Stimulated activated CD8-positive, alpha-beta memory T cell treated with anti-CD3 and anti-CD28 coated beads, Interleukin-15, amount 100 ng/mL, for 24 hours (primary cell): Measurements from ENCODE around the gene NELL2.
"Not testable (repeated sequence)": the region's sequence is repeated elsewhere in the genome, so short reads cannot be mapped to it uniquely, and the experiment has no call there.

Experiments used
- DNase-seq: peaks from one replicate; pipeline ENCODE4 v3.0.0-alpha.2; 2020; ENCODE audit warnings: low read depth

Gene NELL2

DNA sequence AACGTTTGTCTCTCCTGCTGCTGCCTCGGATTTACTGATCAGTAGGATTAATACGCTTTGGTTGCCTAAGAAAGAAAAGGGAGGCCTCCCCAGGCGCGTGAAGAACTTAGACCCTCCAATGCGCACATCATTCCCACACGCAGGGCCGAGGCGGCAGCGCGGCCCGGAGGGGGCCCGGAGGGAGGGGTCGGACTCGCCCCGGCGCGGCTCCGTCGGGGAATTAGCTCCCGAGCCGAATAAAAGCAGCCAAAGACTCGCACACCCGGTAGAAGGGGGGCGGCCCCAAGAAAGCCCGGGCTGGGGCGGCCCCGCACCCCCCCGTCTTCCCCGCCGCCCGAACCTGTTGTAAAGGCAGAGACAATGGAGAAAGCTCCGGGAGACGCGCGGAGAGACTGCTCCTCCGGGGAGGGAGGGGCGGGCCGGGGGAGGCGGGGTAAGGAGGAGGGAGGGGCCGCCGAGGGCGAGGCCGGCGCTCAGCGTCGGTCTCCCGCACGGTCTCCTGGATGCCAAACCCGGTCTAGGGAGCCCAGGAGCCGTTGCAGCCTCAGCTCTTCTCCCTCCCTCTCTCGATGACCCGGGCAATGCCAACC, at the start of gene NELL2:
Gene NELL2, minus strand, starts transcription at position 362 of the 590 bp plus-strand sequence. CDS start 446 bp downstream, outside the sequence.
- peak; percentile 37 for DNase-seq

DNA sequence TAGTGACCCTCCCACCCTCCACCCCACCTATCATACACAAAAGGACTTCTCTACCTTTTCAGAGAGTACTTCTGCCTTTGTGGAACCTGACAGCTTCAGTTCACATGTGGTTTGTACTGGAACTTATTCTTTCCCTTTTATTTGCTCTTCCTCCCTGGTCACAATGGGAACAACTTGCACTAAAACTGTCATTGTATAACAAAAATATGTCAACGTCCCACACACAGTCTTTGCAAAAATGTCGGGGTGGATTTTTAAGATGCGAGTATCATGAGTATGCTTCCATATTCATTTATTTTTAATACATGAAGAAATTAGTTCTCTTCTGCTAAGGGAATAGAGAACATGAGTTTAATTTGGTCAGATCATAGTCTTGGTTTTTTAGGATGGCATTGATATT, 45.6 kb upstream of the NELL2 start:
- DNase-seq: no peak

DNA sequence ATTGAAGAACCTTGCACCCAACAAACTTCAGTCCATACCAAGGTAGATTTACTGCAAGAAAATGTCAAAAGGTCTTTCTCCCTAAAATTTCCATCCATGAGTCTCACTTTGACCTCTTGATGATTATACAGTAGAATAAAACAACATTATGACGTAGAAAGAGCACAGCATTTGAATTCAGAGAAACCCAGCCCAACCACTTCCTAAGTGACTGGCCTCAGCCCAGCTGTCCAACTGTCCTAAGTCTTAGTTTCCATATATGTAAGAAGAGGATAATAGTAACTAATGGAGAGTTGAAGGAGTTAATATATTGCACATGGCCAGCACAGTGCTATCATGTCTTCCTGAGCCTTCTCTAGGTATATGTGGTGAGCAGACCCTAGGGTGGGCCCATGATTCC, 41.0 kb upstream of the NELL2 start:
- no peak for DNase-seq

DNA sequence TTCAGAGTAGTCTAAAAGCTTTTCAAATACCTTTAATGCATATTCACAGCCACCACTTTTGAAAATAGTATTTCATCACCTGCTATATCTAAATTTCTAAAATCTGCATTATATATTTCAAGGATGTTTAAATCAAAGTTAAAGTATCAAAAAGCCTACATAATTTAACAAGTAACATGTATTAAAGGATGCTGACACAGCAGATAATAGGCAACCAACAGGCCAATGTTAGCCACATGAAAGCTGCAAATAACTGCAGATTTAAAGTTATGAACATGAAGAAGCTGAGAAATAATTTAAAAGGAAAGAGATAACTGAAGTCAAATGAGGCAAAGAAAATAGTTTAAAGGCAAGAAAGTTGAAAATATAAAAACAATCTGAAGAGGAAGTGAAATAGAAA, 39.8 kb upstream of the NELL2 start:
- no peak for DNase-seq

DNA sequence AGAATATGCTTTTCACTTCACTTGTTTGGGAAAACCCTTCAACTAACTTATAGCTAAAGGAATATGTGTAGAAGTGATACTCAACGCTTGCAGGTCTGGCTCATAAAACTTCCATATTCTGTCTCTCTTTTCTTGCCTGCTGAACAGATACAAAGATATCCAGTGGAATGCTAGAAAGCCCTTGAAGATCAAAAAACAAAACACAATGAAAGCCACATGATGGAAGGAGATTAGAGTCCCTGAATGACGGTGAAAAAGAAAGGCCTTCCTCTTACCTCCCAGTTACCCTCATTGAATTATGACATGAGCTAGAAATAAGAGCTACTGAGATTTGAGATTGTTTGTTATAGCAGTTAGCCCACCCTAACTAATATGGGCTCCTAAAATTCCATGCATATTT, 28.2 kb upstream of the NELL2 start:
- no peak for DNase-seq

DNA sequence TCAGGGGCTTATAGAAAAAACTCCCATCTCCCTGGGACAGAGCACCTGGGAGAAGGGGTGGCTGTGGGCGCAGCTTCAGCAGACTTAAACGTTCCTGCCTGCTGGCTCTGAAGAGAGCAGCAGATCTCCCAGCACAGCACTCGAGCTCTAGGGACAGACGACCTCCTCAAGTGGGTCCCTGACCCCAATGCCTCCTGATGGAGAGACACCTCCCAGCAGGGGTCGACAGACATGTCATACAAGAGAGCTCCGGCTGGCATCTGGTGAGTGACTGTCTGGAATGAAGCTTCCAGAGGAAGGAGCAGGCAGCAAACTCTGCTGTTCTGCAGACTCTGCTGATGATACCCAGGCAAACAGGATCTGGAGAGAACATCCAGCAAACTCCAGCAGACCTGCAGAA, 22.0 kb upstream of the NELL2 start:
- DNase-seq: not testable (repeated sequence)

DNA sequence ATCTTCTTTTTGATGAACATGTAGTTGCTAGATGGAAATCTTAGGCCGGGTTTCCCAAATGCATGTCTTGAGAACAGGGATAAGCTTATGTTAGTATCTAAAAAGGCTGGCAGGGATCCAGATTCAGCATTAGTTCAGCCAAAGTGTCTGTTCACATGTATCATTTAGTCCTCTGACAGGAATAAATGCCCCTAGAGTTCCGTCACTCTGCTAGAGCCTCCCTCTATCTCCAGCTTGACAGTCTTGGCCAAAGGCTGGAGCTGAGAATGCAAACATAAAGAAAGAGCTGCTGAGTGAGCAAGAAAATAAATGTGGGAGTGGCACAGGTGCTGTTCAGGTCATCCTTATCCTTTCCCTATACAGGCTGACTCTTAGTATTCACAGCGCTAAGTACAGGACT, 13.8 kb upstream of the NELL2 start:
- DNase-seq: no peak

DNA sequence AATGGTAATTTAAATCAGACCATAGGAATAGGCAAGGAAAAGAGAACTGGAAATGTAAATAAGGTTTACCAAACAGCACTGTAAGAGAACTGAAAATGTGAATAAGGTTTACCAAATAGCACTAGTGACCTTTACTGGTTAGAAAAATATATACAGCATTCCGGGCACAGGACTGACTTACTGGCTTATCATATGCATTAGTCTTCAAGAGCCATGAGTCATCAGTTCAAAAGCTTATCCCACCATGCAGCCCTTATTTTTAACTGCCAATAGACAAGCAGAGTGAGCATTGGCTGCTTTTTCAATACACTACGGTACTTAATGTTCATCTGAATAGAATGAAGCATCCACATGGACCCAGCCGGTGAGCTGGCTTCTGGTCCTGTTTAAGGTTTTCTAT, 13.0 kb upstream of the NELL2 start:
- no peak for DNase-seq

DNA sequence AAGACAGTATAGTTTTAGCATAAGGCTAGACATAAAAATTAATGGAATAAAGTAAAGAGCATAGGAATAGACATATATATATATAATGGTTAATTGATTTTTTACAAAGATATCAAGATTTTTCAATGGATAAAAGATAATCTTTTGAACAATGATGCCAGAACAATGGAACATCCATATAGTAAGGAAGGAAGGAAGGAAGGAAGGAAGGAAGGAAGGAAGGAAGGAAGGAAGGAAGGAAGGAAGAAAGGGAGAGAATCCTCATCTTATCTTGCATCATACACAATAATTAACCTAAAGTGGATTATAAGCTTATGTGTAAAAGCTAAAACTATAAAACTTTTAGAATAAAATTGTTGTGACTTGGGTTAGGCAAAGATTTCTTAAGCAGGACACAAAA, 9.8 kb upstream of the NELL2 start:
- no peak for DNase-seq

DNA sequence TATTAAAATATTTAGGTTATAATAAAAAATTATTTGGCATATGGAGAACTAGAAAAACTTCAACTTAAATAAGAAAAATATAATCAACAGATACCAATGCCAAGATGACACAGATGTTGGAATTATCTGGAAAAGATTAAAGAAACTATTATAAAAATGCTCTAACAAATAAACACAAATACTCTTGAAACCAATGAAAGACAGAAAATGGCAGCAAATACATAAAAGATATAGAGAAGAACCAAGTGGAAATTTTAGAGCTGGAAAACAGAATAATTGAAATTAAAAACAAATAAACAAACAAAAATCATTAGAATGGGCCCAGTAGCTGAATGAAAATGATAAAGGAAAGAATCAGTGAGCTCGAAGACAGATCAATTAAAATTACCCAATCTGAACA, 5.1 kb upstream of the NELL2 start:
- DNase-seq: no peak

DNA sequence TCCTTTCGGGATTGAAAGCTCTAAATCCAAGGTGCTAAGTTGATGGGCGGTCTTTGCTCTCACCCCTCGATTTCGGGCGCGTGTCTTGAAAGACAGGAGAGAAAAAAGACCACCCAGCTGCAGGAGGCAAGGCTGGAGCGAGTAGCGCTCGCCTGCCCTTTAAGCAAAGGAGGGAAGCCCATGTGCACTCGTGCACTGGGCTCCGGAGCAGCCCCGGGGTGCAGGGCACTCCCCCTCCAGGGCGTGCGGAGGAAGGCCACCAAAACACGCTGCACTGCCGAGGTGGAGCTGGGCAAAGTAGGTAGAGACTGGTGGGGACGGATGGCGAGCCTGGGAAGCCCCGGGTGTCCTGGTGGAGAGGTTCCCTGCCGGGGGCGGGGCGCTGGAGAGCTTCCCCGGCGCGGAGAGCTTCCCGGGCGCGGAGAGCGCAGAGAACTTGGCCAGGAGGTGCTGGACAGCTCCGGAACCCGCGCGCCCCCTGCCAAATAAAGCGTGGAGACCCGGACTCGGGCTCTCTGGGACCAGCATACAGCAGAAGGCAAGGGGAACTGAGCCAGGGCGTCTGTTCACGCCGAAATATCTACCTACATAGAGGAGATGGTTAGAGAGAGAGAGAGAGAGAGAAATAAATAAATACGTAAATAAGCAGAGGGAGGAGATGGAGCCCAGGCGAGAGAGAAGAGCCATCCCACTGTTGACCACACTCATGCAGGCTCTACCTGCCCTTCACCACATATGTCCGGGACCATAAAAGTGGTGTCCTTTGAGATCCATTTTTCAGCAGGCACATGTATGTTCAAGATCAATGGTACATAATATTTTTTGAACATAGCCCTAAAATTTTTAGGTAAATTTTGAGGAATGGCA, 662 bp upstream of the NELL2 start:
- peak; percentile 3 for DNase-seq

DNA sequence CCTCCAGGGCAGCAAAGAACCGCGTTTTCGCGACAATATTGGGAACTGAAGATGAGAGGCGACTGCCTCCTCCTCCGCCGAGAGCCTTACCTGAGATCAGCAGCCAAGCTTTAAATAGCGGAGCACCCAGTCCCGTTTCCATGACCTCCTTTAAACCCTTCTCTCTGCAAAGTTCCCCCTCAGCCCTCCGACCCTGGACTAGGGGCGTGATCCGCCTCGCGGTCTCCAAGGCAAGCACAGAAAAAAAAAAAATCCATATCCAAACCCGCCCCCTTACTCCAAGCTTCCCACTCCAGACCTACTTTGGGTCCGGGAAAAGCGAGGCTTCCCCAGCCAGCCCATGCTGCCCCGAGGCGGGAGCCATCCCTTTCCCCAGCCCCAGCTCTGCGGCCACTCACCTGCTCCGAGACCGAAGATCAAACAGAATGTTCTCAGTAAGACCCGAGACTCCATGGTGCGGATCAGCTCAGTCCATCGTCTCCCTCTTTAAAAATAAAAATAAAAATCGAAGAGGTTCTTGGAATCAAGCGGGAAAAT, 630 bp downstream of the NELL2 start:
- DNase-seq: no peak

DNA sequence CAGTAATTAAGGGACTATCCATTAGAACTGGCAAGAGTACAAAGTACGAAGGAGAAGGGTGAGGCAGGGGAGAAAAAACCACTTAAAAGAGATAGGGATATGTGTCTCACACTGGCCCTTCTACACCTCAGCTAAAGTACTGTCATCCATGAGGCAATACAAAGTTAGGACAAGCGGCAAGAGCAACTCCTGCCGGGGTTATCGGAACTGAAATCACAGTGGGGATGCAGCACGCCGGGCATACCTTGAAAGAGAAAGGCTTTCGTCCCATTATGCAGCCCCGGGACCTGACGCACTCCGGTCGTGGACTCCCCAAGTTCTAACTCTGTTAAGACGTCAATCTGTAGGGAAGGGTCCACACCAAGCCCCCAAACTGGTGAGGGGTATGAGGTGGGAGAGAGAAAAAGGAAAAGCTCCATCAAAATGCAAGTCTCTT, 1.1 kb downstream of the NELL2 start:
- DNase-seq: no peak

DNA sequence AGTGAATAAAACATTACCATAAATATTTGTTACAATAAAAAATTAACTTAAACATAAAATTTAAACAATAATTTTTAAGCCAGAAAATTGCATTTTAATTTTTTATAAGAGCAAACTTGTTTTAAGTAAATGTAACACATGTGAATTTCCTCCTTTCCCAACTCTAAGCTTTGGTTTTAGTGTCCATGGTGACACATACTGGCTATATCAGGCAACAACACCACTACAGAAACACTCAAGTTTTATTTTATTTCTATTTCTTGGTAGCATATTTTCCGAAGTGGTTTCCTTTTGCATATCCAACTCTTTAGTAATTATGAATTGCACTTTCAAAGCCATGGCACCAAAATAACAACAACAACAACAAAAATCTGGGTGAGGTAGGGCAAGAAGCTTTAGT, 2.2 kb downstream of the NELL2 start:
- no peak for DNase-seq

DNA sequence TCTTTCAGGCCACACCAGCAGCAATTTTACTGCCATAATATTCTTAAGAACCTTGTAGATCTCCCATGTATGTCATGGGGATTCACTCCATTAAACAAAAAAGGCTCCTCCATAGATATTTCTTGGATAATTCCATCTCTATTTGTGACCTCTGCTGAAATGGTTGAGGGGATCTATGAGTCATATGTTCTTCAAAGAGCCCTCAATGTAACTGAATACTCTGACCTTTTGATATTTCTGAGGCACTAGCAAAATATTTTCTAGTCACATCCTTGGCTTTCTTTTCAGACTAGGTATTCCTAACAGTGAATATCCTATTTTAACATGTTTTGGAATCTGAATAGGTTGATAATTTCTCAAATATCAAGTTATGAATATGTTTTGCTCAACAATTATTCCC, 6.6 kb downstream of the NELL2 start:
- no peak for DNase-seq

DNA sequence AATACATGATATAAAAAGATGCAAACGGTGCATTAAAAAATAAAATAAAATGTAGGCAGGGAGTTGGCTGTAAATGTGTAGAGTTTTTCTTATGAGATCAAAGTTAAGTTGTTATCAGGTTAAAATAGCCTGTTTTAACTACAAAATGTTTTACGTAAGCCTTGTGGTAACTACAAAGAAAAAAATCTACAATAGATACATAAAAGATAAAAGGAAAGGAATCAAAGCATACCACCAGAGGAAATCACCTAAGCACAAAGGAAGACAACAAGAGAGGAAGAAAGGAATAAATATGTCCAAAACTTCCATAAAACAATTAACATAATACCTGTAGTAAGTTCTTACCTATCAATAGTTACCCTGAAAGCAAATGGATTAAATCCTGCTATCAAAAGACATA, 12.2 kb downstream of the NELL2 start:
- no peak for DNase-seq

DNA sequence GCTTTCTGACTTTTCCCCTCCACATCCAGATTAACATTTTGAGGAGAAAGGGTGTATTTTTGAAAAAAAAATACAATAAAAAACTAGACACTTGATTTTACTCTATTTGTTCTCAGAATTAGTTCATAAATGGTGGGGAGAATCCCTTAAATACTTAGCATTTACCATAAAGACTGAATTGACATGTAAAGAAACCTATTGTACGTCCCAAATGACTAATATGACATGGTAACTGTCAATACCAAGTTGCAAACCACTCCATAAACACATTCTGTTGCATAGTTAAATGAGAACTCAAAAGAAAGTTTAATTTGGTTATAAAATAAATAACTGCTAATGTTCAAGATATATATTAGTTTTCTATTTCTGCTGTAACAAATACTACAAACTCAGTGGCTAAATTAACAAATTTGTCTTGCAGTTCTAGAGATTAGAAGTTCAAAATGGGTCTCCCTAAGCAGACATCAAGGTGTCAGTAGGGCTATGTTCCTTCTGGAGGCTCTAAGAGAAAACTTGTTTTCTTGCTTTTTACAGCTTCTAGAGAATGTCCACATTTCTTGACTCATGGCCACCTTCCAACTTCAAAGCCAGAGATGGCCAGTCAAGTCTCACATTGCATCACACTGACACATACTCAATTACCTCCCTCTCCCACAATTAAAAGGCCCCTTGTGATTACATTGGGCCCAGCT, 16.0 kb downstream of the NELL2 start:
- DNase-seq: no peak

DNA sequence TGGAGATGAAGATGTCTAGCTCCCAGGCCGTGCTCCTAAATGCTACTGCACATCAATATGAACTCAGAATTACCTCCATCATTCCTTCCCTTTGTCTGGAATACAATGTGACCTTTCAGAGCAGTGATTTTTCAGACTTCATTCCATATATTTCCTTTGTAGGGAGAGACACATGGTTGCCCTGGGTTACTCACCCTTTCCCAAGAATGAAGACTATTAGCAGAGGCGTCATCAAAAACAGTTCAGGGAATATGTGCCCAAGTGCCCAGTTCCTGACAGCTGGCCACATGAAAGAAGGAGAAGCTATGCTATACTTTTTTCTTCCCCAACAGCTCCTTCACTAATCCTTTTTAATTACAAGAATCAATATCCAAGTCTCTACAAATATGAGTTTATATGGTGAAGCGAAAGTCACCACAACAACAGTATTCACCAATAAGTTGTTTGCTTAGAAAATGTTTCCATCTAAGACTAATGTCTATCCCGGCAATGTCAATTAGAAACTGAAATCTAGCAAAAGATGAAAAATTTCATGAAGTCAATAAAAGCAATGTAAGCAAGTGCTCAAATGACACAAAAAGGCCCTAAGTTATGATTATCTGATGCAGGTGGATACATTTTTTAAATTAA, 17.8 kb downstream of the NELL2 start:
- DNase-seq: no peak

DNA sequence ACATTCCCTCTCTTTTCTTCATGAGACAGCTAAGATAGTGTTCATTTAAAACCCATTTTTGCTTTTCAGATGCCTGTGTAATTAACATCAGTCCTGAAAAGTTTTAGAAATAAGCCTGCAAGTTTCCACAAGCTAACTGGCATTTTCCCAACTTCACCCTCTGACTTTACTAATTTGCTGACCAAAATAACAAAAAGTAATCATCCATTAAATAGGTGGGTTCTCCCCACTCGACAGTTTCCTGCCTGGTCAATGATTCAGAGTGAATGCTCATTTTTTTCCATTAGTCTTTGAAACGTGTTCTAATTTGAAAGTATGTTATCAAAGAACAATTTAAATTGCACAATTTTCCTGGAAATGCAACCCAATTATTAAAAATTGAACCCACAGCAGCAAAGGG, 23.6 kb downstream of the NELL2 start:
- no peak for DNase-seq

DNA sequence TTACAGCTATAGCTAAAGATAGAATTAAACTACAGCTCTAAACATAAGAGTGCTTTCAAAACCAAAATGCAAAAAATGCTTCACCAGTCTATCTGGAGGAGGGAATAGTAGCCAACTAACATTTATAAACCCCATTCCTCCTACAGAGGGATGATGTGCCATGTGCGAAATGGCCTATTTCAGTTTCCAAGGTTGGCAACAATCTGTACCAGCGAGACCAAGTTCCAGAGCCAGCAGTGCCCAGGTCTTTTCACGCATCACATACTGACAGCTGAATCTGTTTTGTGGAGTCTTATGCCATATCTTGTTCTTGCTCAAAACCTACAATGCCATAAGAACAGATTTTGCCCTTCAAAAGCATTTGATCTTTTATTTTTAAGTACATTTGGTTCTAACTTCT, 24.5 kb downstream of the NELL2 start:
- no peak for DNase-seq

DNA sequence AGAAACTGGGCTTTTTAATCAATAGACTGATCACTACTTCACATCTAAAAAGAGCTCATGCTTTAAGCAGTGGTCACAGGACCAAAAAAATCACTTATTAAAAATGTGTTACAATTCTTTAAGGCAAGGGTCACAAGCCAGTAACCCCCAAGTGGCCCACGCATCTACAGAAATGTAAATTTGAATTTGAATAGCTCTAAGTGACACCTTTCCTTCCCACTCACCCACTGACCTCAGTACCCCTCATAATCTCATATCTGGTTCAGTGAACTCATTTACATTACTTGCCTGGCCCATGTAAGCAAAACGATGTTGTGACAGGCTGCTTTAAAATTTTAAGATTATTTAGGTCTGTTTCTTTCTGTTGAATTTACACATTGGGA, 27.4 kb downstream of the NELL2 start:
- no peak for DNase-seq

DNA sequence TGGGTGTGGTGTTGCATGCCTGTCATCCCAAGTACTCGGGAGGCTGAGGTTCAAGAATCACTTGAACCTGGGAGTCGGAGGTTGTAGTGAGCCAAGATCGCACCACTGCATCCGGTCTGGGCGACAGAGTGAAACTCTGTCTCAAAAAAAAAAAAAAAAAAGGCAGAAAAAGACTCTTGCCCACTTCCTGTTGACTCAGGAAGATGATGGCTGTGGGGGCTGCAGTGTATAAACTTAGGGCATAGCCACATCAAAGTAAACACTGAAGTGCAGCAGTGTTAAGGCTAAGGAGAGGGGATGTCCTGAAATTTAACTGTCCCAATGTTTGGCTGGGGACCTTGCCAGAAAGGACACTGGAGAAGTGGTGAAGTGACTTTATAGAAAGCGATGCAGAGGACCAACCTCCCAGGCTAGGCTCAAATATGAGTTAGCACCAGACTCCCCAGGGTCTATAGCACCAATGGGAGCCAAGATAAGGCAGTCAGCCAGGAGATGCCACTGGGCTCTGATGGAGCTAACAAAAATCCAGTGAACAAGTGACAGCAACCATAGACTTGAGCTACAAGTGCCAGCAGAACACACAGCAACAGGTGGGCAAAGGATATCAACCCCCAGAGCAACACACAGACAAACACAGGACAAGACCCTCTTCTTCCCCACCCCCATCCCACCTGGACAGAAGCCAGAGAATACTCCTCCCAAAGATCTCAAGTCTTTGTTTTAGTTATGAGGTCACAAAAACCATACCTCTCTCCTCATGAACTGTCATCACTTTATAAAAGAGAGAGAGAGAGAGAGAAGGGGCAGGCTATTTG, 28.0 kb downstream of the NELL2 start:
- DNase-seq: no peak
